ENCODE results near the gene ANO6.
"Not testable (repeated sequence)": the region's sequence is repeated elsewhere in the genome, so short reads cannot be mapped to it uniquely, and the experiment has no call there.

ANO6 gene

GRCh38 chr12:45348311-45348710, 132.4 kb downstream of the ANO6 start:
- no peak for DNase-seq

- DNase-seq = no peak
These were observed 133.1 kb downstream of the ANO6 start for GRCh38 chr12:45348986-45349385.

GRCh38 chr12:45349916-45350315, 134.0 kb downstream of the ANO6 start:
- DNase-seq = no peak

DNA sequence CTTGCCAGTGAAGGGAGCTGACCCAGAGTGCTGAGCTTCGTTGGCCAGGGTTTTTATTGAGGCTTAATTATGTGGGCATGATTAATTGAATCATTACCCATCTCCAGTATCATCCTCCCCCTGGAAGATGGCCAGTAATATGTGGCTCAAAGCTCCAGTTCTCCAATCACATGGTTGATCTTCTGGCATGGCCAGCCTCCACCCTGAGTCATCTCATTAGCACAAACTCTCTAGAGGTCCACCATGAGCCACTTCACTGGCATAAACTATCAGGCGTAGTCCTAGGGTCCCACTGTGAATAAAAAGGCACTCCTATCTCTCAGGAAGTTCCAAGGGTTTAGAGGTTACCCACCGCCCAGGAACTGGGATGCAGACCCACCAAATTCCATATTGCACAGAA, 135.0 kb downstream of the ANO6 start:
- DNase-seq = no peak

DNA sequence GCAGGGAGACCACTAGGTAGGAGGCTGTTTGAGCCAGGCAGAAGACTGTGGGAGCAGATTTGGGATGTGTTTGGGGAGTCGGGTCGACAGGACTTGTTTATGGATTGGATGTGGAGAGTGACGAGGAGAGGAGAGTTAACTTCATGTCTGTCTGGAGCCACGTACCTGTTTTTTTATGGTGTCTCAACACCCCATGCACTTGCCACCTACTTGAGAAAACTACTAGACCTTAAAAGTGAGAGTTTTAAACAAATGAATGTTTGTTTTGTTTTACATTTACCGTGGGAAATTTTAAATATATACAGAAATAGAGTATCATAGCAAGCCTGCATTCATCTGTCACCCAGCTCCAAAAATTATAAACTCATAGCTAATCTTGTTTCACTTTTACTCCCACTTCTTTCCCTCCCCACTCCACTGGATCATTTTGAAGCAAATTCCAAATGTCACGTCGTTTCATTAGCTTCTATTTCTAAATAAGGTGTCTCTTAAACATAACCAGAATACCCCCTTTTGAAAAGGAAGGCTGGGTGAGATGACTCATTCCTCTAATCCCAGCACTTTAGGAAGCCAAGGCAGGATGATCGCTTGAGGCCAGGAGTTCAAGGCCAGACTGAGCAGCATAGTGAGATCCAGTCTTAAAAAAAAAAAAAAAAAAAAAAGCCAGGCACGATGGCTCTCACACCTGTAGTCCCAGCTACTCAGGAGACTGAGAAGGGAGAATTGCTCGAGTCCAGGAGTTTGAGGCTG, 136.2 kb downstream of the ANO6 start:
- DNase-seq = no peak

- DNase-seq = no peak
These were observed 138.0 kb downstream of the ANO6 start for GRCh38 chr12:45353944-45354343.

GRCh38 chr12:45354399-45354798, 138.5 kb downstream of the ANO6 start:
- peak; percentile 8 for DNase-seq

- DNase-seq = no peak
These were observed 139.8 kb downstream of the ANO6 start for GRCh38 chr12:45355730-45356129.

- no peak for DNase-seq
These were observed 141.1 kb downstream of the ANO6 start for GRCh38 chr12:45356822-45357538.

- DNase-seq = peak; percentile 31
These were observed 141.9 kb downstream of the ANO6 start for GRCh38 chr12:45357539-45358417.

DNA sequence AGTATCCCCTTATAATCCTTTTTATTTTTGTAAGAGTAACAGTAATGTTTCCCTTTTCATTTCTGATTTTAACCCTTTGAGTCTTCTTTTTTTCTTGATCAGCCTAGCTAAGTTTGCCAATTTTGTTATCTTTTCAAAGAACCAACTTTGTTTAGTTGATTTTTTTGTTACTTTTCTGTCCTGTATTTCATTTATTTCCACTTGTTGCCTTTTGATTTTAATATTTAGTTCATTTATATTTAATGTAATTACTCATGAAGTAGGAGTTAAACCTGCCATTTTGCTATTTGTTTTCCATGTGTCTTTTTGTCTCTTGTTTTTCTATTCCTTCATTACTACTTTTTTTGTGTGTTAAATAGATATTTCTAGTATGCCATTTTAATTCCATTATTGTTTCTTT, 146.4 kb downstream of the ANO6 start:
- DNase-seq = no peak

DNA sequence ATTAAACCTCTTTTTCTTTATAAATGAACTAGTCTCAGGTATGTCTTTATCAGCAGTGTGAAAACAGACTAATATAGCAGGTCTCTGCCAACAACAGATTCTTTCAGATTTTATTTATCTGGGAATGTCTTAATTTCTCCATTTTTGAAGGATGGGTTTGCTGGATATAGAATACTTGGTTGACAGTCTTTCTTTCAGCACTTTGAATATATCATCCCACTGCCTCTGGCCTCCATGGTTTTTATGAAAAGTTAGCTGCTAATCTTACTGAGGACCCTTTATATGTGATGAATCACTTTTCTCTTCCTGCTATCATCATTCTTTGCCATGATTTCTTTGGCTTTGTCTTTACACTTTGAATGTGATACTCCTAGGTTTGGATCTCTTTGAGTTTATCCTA, 148.0 kb downstream of the ANO6 start:
- no peak for DNase-seq

DNA sequence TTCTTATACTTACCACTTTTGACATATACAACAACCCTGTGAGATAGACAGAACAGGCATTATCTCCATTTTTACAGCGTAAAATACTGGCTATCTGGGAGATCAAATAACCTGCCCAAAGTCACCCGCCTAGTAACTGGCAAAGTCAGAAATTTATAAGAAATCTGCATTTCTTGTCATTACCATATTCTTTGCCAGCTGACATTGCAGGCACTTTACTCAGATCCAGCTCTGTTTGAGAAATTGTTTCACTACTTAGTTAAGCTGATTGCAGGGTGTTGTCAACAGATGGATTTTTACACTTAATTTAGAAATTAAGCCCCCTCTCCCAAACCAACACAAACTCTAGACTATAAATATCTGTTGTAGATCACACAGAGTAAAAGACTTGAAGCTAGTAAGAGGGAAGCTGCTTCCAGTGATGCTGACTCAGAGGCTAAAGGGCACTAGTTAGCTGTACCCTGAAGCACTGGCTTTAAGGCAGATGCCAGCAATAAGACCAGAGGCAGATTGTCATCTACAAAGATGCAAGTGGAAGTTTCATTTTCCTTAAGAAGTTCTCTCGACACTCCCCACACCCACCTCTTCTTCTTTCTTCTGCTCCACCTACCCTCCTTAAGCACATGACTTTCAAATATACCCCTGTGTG, 153.1 kb downstream of the ANO6 start:
- DNase-seq = no peak

- no peak for DNase-seq
These were observed 161.9 kb downstream of the ANO6 start for GRCh38 chr12:45377815-45378214.

DNA sequence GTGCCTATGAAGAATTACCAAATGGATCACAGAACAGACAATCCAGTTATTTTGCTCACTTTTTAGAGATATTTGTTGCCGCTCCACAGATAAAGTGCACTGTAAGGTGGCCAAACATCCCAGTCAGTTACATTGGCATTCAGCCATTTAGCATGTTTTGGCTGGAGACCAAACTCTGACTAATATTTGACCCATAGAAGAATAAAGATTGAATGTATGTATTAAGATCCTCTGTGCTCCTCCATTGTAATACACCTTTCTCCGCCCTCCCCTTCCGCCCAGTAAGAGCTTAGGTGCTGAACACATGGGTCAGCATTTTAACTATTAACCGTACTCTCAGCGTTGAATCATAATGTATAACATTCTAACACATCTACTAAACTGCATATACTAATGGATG, 163.4 kb downstream of the ANO6 start:
- no peak for DNase-seq

DNA sequence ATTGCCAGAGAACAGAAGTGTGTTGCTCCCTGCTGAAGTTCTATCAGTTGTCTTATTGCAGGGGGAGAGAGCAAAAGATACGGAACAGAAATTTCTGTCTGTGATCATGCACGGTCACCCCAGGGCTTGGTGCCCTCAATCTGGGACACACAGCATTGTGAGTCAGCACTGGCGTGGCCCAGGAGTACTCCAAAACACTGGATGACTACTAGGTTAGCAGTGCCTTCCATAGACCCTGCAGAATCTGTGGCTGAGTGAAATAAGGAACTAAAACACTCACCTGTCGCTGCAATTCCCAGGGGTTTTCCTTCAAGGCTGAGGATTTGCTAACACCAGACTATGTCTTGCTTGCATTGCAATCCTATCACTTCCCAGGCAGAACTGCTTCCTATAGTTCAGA, 165.5 kb downstream of the ANO6 start:
- DNase-seq = no peak

DNA sequence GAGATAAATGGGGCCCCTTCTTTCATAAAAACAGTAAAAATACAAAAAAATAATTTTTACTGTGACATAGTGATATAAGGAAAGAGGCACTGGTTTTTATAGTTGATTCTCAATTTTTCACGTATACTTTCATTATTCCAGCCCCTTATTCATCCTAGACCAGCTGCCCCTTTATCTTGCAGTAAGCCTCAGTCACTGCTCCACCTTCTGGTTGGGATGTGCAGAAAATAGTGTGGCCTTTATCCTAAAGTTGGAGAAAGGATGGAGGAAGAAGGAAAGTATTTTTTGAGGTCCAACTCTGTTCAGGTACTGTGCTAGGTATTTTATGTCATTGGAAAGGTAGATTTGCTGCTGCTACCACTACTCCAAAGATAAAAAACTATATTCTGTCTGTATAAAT, 172.7 kb downstream of the ANO6 start:
- peak; percentile 10 for DNase-seq

- DNase-seq = no peak
These were observed 173.5 kb downstream of the ANO6 start for GRCh38 chr12:45389426-45389825.

DNA sequence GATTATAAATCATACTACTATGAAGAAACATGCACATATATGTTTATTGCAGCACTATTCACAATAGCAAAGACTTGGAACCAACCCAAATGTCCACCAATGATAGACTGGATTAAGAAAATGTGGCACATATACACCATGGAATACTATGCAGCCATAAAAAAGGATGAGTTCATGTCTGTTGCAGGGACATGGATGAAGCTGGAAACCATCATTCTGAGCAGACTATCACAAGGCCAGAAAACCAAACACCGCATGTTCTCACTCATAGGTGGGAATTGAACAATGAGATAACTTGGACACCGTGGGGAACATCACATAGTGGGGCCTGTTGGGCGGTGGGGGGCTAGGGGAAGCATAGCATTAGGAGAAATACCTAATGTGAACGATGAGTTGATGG, 181.6 kb downstream of the ANO6 start:
- DNase-seq = not testable (repeated sequence)

DNA sequence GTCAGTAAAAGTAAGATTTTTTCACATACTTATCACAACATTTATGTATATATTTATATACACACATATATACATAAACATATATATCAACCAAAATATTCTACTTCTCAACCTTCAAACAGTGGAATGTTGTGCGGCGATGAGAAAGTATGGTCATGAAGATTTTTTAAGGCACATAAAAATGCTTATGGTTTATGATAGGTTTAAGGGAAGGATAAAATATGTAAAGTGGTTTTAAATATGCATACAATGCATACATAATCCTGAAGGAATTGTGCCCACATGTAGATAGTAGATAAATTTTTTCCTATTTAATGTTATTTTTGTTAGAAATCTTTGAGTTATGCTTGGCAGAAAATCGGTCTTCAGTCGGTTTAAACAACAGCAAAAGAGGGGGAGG, 182.7 kb downstream of the ANO6 start:
- no peak for DNase-seq

DNA sequence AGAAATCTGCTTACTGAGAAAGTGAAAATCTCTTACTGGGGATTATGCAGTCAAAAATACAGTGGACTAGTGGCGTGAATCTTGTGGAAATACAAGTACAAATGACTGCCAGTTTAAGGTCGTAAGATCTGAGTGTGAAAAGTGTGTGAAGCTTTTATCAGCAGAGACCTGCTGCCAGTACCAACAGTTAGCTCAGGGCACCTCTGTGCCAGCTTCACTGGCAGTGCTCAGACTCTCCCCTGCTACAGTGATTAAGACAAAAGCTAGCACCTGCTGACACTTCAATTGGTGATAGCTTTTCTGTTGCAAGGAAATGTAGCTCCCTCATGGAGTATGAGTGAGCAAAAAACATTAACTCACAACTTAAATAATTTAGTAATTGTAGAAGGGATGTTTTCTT, 185.1 kb downstream of the ANO6 start:
- no peak for DNase-seq

GRCh38 chr12:45402288-45402687, 186.4 kb downstream of the ANO6 start:
- DNase-seq = no peak
